NCI-H82 (cell line): ENCODE results near the gene SCIN.
"Not testable (repeated sequence)": the region's sequence is repeated elsewhere in the genome, so short reads cannot be mapped to it uniquely, and the experiment has no call there.

ENCODE experiments used
- DNase-seq: peaks from one replicate; lab custom pipeline; 2025; lab: John Stamatoyannopoulos, UW

SCIN gene

DNA sequence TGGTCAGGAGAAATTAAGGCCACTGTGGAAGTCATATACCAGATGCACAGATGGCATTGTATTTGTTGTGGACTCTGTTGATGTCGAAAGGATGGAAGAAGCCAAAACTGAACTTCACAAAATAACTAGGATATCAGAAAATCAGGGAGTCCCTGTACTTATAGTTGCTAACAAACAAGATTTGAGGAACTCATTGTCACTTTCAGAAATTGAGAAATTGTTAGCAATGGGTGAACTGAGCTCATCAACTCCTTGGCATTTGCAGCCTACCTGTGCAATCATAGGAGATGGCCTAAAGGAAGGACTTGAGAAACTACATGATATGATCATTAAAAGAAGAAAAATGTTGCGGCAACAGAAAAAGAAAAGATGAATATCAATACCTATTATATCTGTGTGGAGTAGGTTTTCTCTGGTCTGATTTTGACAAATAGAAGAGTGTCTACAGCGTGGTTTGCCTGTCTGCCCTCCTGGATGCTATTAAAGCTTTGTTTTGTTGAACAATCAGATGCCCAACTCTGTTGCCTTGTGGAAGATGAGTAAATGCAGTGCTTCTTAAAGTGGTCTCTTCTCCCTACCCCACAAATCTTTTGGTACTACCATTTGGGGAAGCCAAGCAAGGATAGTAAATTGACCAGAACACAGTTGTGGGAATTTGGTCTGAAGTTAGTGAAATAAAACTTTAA, 118.1 kb downstream of the SCIN start:
- DNase-seq, result not testable (repeated sequence)

DNA sequence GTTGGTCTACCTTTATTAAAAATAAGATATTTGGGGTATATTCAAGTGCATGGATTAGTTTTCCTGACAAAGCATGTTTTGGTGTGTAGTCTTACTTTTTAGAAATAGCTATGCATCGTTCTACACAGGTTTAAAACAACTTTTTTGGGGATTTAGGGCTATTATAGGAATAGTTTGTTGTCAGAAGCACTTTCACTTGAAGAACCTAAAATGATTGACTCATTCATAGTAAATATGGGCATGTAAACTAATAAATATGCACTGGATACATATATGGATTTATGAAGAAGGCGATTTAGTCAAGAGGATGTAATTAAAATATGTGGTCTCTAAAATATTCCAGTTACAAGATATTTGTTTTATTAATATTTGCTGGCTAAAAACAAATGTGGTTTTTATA, 118.9 kb downstream of the SCIN start:
- no peak for DNase-seq

DNA sequence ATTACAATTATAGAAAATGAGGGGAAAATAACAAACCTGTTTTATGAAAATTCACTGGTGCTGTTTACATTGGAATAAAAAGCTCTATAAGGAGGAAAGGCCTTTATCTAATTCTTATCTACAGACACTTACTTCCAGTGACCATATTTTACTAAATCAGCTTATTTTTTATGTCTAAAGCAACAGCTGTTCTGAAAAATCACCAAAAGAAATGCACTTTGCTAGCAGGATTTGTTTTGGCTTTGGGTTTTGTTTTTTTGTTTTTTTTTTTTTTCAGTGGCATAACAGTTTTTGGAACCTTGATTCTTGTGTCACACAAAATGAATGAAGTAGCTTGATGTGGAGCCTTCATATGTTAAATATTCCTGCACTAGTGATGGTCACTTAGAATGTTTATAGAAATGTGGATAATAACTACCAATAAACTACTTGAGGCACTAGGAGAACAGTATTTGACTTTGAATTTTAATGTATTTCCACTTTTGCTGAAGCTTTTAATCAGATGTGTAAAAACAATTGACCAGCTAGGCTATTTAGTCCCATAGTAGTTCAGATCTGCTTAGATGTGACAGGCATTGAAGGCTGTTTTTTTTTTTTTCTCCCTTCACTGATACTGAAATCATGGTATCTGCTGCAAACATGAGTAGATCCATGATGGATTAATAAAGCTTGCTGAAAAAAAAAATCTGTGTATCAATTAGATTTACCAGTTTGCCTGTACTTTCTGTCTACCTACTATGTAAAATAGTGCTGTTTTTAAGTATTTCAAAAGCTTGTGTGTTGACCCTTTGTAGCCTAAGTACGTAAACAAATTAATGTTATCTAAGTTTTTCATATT, 119.7 kb downstream of the SCIN start:
- DNase-seq, result no peak

DNA sequence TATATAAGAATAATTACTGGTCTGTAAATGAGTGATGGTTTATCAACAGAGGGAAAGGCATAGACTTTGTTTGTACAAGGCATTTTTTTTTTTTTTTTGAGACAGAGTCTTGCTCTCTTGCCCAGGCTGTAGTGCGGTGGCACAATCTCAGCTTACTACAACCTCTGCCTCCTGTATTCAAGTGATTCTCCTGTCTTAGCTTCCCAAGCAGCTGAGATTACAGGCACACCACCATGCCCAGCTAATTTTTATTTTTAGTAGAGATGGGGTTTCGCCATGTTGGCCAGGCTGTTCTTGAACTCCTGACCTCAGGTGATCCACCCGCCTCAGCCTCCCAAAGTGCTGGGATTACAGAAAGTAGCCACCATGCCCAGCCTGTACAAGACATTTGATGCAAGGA, 120.9 kb downstream of the SCIN start:
- not testable (repeated sequence) for DNase-seq

DNA sequence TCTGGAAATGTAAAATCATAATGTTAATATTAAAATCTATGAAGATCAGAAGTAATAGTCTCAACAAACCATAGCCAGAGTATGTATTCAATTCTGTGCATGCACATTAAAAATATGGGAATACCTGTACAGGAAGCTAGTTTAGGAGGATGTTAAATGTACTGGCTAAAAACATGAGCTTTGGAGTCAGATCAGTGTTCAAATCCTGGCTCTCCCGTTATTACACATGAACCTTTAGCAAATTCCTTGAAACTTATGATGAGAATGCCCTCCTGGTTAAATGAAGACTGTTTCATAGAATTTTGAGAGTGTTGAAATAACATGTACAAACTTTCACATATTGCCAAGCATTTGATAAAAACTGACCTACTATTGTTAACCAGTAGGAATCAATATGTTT, 121.5 kb downstream of the SCIN start:
- DNase-seq, result no peak

DNA sequence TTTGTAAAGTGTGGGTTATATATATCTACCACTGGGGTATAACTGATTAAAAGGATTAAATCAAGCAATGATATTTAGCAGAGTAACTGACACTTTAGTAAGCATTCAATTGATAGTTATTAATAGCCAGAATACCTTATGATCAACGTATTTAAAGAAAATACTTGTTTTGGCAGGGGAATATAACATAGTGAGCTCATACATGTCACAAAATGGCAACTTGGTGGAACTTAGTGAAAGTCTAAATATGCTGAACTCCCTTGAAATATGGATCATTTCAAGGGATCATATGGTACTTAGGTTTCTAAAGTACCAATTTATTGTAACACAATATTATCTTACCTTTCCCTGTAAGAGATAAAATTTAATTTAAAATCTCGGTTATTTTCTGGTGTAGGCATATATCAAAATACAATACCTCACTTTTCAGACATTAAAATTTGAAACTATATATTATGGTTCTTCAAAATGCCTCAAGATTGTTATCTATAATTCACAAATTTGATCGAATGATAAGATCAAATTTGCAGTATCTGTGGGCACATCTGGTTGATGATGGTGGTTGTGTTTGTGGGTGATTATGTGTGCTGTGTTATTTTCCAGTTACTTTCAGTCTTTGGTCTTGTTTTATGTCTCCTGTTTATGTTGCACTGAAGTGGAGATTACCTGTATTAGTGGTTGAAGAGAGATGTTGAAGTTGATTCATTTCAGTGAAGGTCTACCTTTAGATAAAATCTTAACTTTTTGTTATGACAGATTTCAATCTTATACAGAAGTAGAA, 122.1 kb downstream of the SCIN start:
- DNase-seq, result no peak

DNA sequence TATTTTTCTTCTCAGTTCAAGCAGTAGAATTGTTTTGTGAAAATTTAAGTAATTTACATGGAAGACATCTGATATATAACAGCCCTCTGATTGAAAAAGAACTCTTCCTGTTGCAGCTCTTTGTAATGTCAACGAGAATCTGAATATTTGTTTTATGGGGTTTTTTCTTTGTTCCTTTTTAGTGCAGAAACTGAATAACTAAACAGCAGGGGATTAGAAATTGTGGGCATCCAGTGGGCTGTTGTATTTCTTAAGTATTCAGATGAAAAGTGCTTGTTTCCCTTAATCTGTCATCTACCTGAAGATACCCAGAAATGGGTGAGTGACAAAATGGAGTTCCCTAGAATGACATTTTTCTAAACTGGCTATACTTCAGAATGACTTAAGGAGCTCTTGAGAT, 124.3 kb downstream of the SCIN start:
- DNase-seq, result no peak

DNA sequence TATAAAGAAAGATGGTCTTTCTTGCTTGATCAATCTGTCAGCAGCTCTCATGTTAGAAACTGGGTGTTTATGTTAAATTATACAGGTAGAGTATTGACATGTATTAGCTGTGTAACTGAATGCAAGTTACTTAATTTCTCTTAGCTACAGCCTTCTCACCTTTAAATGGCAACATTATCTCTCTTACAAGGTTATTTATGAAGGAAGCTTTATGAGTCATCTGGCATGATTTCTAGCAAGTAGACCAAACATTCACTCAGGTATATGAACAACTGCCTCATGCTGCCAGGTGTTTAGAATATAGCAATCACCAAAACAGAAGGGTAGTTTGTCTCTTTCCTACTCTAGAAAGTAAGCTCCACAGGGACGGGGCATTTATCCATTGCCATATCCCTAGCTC, 125.4 kb downstream of the SCIN start:
- DNase-seq, result no peak

DNA sequence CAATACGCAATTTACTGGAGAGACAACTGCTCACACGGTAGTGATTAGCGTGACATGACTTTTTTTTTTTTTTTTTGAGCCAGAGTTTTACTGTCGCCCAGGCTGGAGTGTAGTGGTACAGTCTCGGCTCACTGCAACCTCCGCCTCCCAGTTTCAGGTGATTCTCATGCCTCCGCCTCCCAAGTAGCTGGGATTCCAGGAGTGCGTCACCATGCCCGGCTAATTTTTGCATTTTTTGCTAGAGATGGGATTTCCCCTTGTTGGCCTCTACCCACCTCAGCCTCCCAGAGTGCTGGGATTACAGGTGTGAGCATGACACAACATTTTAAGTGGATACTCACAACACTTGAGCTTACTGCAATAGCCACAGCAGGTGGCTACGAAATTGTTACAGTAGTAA, 128.8 kb downstream of the SCIN start:
- DNase-seq, result no peak

DNA sequence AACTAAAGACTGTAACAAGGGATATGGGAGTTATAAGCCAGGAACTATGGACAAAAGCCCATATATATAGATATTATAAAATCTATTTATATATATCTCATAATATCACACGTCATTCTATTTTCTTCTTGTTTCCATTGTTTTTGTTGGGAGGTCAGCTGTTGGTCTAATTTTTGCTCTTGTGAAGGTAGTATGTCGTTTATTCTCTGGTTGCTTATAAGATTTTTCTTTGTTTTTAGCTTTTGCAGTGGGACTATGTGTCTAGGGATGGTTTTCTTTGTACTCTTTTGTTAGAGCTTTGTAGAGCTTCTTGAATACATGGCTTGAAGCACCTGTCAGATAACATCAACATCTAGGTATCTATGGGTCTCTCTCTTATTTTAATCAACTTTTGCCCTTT, 130.9 kb downstream of the SCIN start:
- DNase-seq, result no peak

DNA sequence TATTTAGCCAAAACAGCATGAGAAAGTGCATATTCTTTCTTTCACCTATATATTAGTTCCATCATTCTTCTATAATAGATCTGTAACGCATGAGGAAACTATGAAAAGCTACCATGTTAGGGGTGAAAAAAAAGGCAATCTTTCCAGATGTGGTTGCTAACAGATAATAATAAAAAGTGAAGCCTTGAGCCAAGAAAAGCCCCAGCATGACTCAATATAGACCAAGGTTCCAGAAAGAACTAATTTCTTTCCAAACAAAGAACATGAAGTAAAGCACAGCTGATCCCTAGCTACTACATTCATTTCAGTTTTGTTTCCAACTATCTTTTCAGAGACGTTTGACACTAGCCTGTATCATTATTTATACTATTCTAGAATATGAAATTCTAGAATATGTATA, 133.4 kb downstream of the SCIN start:
- DNase-seq, result no peak

DNA sequence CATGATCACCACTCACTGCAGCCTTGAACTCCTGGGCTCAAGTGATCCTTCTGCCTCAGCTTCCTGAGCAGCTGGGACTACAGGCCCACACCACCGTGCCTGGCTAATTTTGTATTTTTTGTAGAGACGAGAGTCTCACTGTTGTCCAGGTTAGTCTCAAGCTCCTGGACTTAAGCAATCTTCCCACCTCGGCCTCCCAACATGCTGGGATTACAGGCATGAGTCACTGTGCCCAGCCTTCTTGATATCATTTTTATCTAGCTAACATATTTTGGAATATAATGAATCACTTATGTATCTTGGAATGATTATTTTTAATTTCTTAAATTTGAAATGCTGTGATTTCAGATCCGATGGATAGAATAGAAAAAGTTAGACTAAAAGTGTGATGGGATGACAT, 135.4 kb downstream of the SCIN start:
- DNase-seq, result no peak

DNA sequence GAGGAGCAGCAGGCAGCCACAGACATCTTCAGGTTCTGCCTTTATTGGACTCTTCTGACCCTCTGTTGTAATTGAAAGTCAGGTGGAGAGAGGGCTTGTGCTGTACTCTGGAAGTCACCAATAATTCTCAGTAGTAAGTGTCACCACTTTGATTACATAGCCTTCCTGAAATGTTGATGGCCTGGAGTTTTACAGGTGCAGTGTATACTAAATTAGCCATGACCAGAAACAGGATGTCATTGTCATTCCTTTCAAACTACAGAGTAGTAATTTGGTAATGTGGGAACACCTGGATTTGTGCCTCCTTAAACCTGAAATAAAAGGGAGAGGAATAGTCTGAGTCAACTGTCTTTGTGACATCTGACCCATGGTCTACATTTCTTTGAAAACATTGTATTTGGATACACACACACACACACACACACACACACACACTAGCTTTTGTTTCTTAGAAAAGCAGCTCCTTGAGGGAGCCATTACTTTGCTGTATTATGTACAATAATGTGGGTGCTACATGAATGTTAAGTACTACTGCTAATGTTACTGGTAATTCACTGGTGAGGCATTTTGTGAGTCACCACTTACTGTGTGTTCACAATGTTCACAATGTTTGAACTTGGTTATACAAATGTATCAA, 136.5 kb downstream of the SCIN start:
- no peak for DNase-seq

DNA sequence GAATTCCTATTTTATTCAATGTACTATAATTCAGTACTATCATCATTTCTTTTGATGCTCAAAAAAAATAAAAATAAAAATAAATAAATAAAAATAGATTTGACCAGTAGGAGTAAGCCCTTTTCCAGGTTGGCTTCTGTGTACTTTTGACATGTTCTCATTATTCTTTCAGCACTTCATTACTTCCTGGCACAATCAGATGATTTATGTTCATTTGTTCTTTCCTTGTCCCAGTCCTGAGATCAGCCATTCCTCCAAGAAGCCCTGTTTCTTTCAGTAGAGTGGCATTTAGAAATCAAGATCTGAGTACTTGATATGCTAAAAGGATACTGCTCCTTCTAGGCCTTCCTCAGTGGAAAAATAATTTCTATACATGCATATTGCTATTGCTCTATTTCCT, 137.8 kb downstream of the SCIN start:
- DNase-seq, result no peak
